NT2/D1 (cell line): Measurements from ENCODE around the gene BDH2.

ENCODE experiments used
- DNase-seq: peaks from one replicate; pipeline ENCODE4 v3.0.0-alpha.2; 2011; ENCODE audit warnings: low read depth, low spot score
- H3K27me3 ChIP-seq: 2 replicates; pipeline ENCODE4 v1.6.0; 2011; ENCODE audit warnings: mild to moderate bottlenecking; ENCODE audit not compliant: insufficient read length, insufficient read depth
- H3K36me3 ChIP-seq: 2 replicates; pipeline ENCODE4 v1.6.1; 2011; ENCODE audit warnings: mild to moderate bottlenecking, low read length, mixed read lengths; ENCODE audit not compliant: insufficient read depth, insufficient read length
- H3K4me1 ChIP-seq: 2 replicates; pipeline ENCODE4 v1.5.1; 2011; ENCODE audit not compliant: insufficient read depth, insufficient read length
- H3K4me3 ChIP-seq: 2 replicates; pipeline ENCODE4 v1.5.1; 2011; ENCODE audit warnings: low read depth; ENCODE audit not compliant: insufficient read length
- H3K9ac ChIP-seq: 2 replicates; pipeline ENCODE4 v1.6.0; 2011; ENCODE audit warnings: low read depth; ENCODE audit not compliant: insufficient read length
- H3K9me3 ChIP-seq: 2 replicates; pipeline ENCODE4 v1.5.1; 2011; ENCODE audit warnings: mild to moderate bottlenecking, low read length; ENCODE audit not compliant: insufficient read depth
- SUZ12 ChIP-seq: IDR thresholded peaks from 2 replicates; pipeline ENCODE4 v1.6.1; 2011; ENCODE audit not compliant: insufficient read length, insufficient read depth; ENCODE audit errors: extremely low read depth
- YY1 ChIP-seq: IDR thresholded peaks from 2 replicates; pipeline ENCODE4 v1.6.1; 2011; ENCODE audit not compliant: insufficient read length, insufficient read depth
- ZNF274 ChIP-seq: IDR thresholded peaks from 2 replicates; pipeline ENCODE4 v1.6.1; 2011; ENCODE audit warnings: mild to moderate bottlenecking, low read depth, low read length

The BDH2 gene

GRCh38 chr4:103097112-103097511, 2.5 kb downstream of the BDH2 start:
- no peak for DNase-seq
- H3K27me3 ChIP-seq: no peaks in the 10 kb centered on the region
- no peaks in the 10 kb centered on the region for H3K4me1 ChIP-seq
- H3K9me3 ChIP-seq: no peaks in the 10 kb centered on the region
- no peak overlapping the region for H3K4me3 ChIP-seq
- no peak for TF ChIP-seq ZNF274
- no peak for TF ChIP-seq SUZ12
- no peak for TF ChIP-seq YY1
- no peak overlapping the region for H3K9ac ChIP-seq
- peaks cover 10% of the 10 kb centered on the region for H3K36me3 ChIP-seq

- Histone ChIP-seq H3K4me3 (no peak overlapping the region), H3K27me3 (no peaks in the 10 kb centered on the region), H3K36me3 (peaks cover 20% of the 10 kb centered on the region), H3K9me3 (no peaks in the 10 kb centered on the region), H3K9ac (no peak overlapping the region), H3K4me1 (no peaks in the 10 kb centered on the region)
- DNase-seq: no peak
- TF ChIP-seq ZNF274 (no peak), YY1 (no peak), SUZ12 (no peak)
Measured at GRCh38 chr4:103095080-103095479, 4.6 kb downstream of the BDH2 start.

GRCh38 chr4:103092245-103092644, 7.4 kb downstream of the BDH2 start:
- no peak overlapping the region for H3K9ac ChIP-seq
- no peaks in the 10 kb centered on the region for H3K4me1 ChIP-seq
- no peak for DNase-seq
- TF ChIP-seq SUZ12: no peak
- no peak for TF ChIP-seq YY1
- no peak for TF ChIP-seq ZNF274
- H3K36me3 ChIP-seq: peaks cover 24% of the 10 kb centered on the region
- H3K27me3 ChIP-seq: no peaks in the 10 kb centered on the region
- no peaks in the 10 kb centered on the region for H3K9me3 ChIP-seq
- H3K4me3 ChIP-seq: no peak overlapping the region

GRCh38 chr4:103091601-103092223, 7.9 kb downstream of the BDH2 start:
- no peak overlapping the region for H3K9ac ChIP-seq
- no peak for TF ChIP-seq ZNF274
- no peak for TF ChIP-seq SUZ12
- no peak for TF ChIP-seq YY1
- H3K27me3 ChIP-seq: no peaks in the 10 kb centered on the region
- DNase-seq: peak; percentile 27
- no peaks in the 10 kb centered on the region for H3K4me1 ChIP-seq
- H3K36me3 ChIP-seq: peaks cover 25% of the 10 kb centered on the region
- no peak overlapping the region for H3K4me3 ChIP-seq
- no peaks in the 10 kb centered on the region for H3K9me3 ChIP-seq

- Histone ChIP-seq H3K36me3 (peaks cover 23% of the 10 kb centered on the region), H3K9me3 (no peaks in the 10 kb centered on the region), H3K4me3 (no peak overlapping the region), H3K4me1 (no peaks in the 10 kb centered on the region), H3K27me3 (no peaks in the 10 kb centered on the region), H3K9ac (no peak overlapping the region)
- DNase-seq: no peak
- TF ChIP-seq YY1: no peak
- no peak for TF ChIP-seq ZNF274
- no peak for TF ChIP-seq SUZ12
Measured at GRCh38 chr4:103089481-103089880, 10.2 kb downstream of the BDH2 start.

GRCh38 chr4:103086551-103086950, 13.1 kb downstream of the BDH2 start:
- H3K4me3 ChIP-seq: no peak overlapping the region
- TF ChIP-seq ZNF274: no peak
- no peak for TF ChIP-seq SUZ12
- TF ChIP-seq YY1: no peak
- no peaks in the 10 kb centered on the region for H3K4me1 ChIP-seq
- H3K27me3 ChIP-seq: no peaks in the 10 kb centered on the region
- peaks cover 27% of the 10 kb centered on the region for H3K36me3 ChIP-seq
- H3K9me3 ChIP-seq: no peaks in the 10 kb centered on the region
- no peak overlapping the region for H3K9ac ChIP-seq
- no peak for DNase-seq

- Histone ChIP-seq H3K27me3 (no peaks in the 10 kb centered on the region), H3K9me3 (no peaks in the 10 kb centered on the region), H3K4me3 (no peak overlapping the region), H3K36me3 (peaks cover 22% of the 10 kb centered on the region), H3K9ac (no peak overlapping the region), H3K4me1 (no peaks in the 10 kb centered on the region)
- no peak for DNase-seq
- TF ChIP-seq YY1: no peak
- no peak for TF ChIP-seq ZNF274
- no peak for TF ChIP-seq SUZ12
Measured at GRCh38 chr4:103085555-103086196, 14.0 kb downstream of the BDH2 start.
